CD4-positive, alpha-beta T cell (primary cell): Measurements from ENCODE around the gene SFT2D3. TPM values are rescaled to one million over a fixed set of nuclear protein-coding genes. Genes with fewer than 3 reads are reported as not detected.
A peak's percentile ranks its signal among the peaks of the same experiment; 100 is the strongest.

Source experiments
- ATAC-seq: fragments of 200-7000 bp; cut with Tn5 transposase; one replicate; pipeline ENCODE4 v1.10.0; 2022; ENCODE audit warnings: mild to moderate bottlenecking; ENCODE audit not compliant: poor library complexity
- CTCF ChIA-PET: fragments of 350-600 bp; sonication (Branson Sonifier 250); formaldehyde crosslinking; loops from one replicate; lab custom pipeline; 2021; ENCODE audit warnings: antibody characterized with exemption, inconsistent platforms; lab: Charles Lee
- POLR2A ChIA-PET: fragments of 350-600 bp; sonication (Branson Sonifier 250); formaldehyde crosslinking; loops from one replicate; lab custom pipeline; 2021; ENCODE audit warnings: antibody characterized with exemption, inconsistent platforms; lab: Charles Lee
- DNase-seq, 14 experiments: peaks; one replicate each; pipeline ENCODE4 v3.0.0-alpha.2; 2013 to 2020; ENCODE audit warnings: mixed read lengths in 2 of 14
- H3K27ac ChIP-seq, 2 donors: one replicate each; pipeline versions ENCODE4 v1.5.1 to v1.7.0; 2013; ENCODE audit warnings: low read length in 2 of 2, low read depth in 1 of 2, mild to moderate bottlenecking in 1 of 2
- H3K27me3 ChIP-seq, 2 experiments: 1 replicate in 1 of 2; 2 replicates in 1 of 2; pipeline versions ENCODE4 v1.6.1 to v1.7.0; 2013; ENCODE audit warnings: low read length in 2 of 2, control low read depth in 1 of 2, mild to moderate bottlenecking in 1 of 2, moderate library complexity in 1 of 2; ENCODE audit not compliant: insufficient read depth in 2 of 2, control insufficient read depth in 1 of 2
- H3K36me3 ChIP-seq: one replicate; pipeline ENCODE4 v1.6.1; 2013; ENCODE audit warnings: low read length, control low read depth; ENCODE audit not compliant: insufficient read depth
- H3K4me1 ChIP-seq: one replicate; pipeline ENCODE4 v1.6.1; 2013; ENCODE audit warnings: low read length, control low read depth; ENCODE audit not compliant: insufficient read depth
- H3K4me3 ChIP-seq: one replicate; pipeline ENCODE4 v1.5.1; 2013; ENCODE audit warnings: mild to moderate bottlenecking, low read length, moderate library complexity
- H3K9me3 ChIP-seq, 2 experiments: 1 replicate in 1 of 2; 2 replicates in 1 of 2; pipeline versions ENCODE4 v1.6.1 to v1.7.0; 2013; ENCODE audit warnings: low read length in 2 of 2, mild to moderate bottlenecking in 2 of 2, control low read depth in 1 of 2, moderate library complexity in 1 of 2; ENCODE audit not compliant: control insufficient read depth in 1 of 2, insufficient read depth in 1 of 2
- H3K27ac Mint-ChIP-seq: one replicate; pipeline ENCODE4 v1.8.0; 2020; ENCODE audit warnings: mixed read lengths
- H3K27me3 Mint-ChIP-seq: one replicate; pipeline ENCODE4 v1.8.0; 2021; ENCODE audit warnings: mixed read lengths
- H3K36me3 Mint-ChIP-seq: one replicate; pipeline ENCODE4 v1.8.0; 2021; ENCODE audit warnings: low read depth, mixed read lengths
- H3K4me1 Mint-ChIP-seq: one replicate; pipeline ENCODE4 v1.8.0; 2021; ENCODE audit warnings: low read depth, mixed read lengths
- H3K4me3 Mint-ChIP-seq: one replicate; pipeline ENCODE4 v1.8.0; 2020; ENCODE audit warnings: mild to moderate bottlenecking, mixed read lengths
- H3K9me3 Mint-ChIP-seq: one replicate; pipeline ENCODE4 v1.8.0; 2020; ENCODE audit warnings: mixed read lengths
- intact Hi-C, 2 experiments: fragments of 100-400 bp; cut with DNase I in 1 of 2; cut with micrococcal nuclease in 1 of 2; formaldehyde crosslinking; loops; one replicate each; pipeline versions ENCODE4 v1.15.1 to v1.9.0; 2023 to 2025; cut with DNase I, micrococcal nuclease
- total RNA-seq, 174 experiments: library from RNA in 2 of 174; stranded (reverse) in 2 of 174; gene quantifications; one replicate each; pipeline ENCODE4 v1.2.3 and lab custom pipeline; 2021 to 2026
- TF ChIP-seq, protein P1 (sequence below): fragments of 200-600 bp; IDR thresholded peaks from one replicate; pipeline ENCODE4 v1.8.0; 2022; ENCODE audit warnings: antibody characterized with exemption, mild to moderate bottlenecking

Gene SFT2D3
- total RNA-seq, 2 experiments from 2014 or later, result 8.5 to 8.9 TPM

DNA sequence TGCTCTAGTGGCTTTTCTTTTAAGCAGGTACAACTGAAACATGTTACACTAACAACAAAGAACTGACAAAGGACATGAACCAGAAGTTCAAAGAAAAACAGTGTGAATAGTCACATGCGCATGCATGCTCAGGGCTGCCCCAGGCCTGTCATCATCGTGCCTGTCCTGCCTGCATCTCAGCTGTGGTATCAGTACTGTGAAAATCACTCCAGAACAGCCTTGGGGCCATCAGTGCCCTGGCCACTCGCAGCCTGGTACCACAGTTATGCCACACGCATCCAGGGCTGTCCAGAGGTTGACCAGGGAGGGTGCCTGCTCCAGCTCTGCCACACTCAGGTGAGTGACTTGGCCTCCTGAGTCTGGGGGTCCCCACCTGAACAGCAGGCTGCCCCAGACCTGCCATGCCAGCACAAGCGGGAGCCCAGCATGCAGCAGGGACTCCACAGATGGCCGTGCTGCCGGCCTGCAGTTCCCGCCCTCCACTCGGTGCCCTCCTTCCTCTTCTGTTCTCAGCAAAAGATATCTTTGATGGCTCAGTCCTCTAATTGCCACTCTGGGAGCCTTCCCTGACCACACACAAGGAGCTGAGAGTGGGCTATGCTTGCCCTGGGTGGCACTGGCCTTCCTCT lies 38.2 kb upstream of the SFT2D3 start:
- POLR2A ChIA-PET, result no interaction called here
- TF ChIP-seq, protein P1, sequence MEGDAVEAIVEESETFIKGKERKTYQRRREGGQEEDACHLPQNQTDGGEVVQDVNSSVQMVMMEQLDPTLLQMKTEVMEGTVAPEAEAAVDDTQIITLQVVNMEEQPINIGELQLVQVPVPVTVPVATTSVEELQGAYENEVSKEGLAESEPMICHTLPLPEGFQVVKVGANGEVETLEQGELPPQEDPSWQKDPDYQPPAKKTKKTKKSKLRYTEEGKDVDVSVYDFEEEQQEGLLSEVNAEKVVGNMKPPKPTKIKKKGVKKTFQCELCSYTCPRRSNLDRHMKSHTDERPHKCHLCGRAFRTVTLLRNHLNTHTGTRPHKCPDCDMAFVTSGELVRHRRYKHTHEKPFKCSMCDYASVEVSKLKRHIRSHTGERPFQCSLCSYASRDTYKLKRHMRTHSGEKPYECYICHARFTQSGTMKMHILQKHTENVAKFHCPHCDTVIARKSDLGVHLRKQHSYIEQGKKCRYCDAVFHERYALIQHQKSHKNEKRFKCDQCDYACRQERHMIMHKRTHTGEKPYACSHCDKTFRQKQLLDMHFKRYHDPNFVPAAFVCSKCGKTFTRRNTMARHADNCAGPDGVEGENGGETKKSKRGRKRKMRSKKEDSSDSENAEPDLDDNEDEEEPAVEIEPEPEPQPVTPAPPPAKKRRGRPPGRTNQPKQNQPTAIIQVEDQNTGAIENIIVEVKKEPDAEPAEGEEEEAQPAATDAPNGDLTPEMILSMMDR, result no peak
- peak in 1 of 14 experiments; percentile 14 for DNase-seq

DNA sequence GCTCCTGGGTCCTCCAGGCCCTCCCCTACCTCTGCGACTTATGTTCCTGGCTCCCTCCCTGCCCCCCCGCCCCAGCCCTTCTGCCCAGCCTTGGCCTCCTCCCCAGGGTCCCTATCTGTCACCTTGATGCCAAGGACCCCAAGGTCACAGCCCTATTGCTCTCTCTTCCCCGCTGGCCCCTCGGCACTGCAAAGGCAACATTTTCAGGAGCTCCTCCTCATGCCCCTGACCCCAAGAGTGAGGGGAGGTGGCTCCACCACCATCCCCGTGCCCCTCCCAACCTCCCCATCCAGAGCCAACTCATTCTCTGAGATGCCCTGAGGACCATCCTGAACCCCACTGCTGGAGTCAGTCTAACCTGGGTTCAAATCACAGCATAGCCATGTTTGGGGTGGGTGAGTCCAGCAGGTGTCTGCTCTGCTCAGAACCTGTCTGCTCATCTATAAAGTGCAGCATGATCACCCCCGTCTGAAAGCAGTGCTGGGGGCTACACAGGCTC lies 37.7 kb upstream of the SFT2D3 start:
- no peak overlapping the region for H3K27ac ChIP-seq
- ChIA-PET POLR2A (no interaction called here), CTCF (no interaction called here)
- no peaks in the 10 kb centered on the region for H3K36me3 ChIP-seq
- H3K4me3 ChIP-seq, result no peak overlapping the region
- Mint-ChIP-seq H3K4me1 (no peaks in the 10 kb centered on the region), H3K36me3 (no peaks in the 10 kb centered on the region), H3K4me3 (no peak overlapping the region), H3K9me3 (no peaks in the 10 kb centered on the region), H3K27me3 (peaks cover 71% of the 10 kb centered on the region), H3K27ac (no peak overlapping the region)
- intact Hi-C loops, result no loop called here
- H3K27me3 ChIP-seq, result peaks cover 30 to 38% of the 10 kb centered on the region in 2 experiments
- ATAC-seq (no peak), DNase-seq (no peak)
- H3K9me3 ChIP-seq, result peaks cover 0 to 8% of the 10 kb centered on the region in 2 experiments
- peaks cover 2% of the 10 kb centered on the region for H3K4me1 ChIP-seq
- TF ChIP-seq, protein P1, result no peak

More for the DNA sequence above, 38.2 kb upstream of the SFT2D3 start:
- intact Hi-C loops, result no loop called here
- CTCF ChIA-PET, result no interaction called here
- H3K4me1 Mint-ChIP-seq, result no peaks in the 10 kb centered on the region
- ATAC-seq, result no peak
- H3K27me3 Mint-ChIP-seq, result peaks cover 71% of the 10 kb centered on the region
- H3K36me3 Mint-ChIP-seq, result no peaks in the 10 kb centered on the region
- Histone ChIP-seq H3K27ac (no peak overlapping the region), H3K4me1 (peaks cover 2% of the 10 kb centered on the region), H3K27me3 (peaks cover 29 to 38% of the 10 kb centered on the region in 2 experiments), H3K36me3 (no peaks in the 10 kb centered on the region), H3K9me3 (peaks cover 0 to 8% of the 10 kb centered on the region in 2 experiments), H3K4me3 (no peak overlapping the region)
- H3K4me3 Mint-ChIP-seq, result no peak overlapping the region
- no peaks in the 10 kb centered on the region for H3K9me3 Mint-ChIP-seq
- H3K27ac Mint-ChIP-seq, result no peak overlapping the region

DNA sequence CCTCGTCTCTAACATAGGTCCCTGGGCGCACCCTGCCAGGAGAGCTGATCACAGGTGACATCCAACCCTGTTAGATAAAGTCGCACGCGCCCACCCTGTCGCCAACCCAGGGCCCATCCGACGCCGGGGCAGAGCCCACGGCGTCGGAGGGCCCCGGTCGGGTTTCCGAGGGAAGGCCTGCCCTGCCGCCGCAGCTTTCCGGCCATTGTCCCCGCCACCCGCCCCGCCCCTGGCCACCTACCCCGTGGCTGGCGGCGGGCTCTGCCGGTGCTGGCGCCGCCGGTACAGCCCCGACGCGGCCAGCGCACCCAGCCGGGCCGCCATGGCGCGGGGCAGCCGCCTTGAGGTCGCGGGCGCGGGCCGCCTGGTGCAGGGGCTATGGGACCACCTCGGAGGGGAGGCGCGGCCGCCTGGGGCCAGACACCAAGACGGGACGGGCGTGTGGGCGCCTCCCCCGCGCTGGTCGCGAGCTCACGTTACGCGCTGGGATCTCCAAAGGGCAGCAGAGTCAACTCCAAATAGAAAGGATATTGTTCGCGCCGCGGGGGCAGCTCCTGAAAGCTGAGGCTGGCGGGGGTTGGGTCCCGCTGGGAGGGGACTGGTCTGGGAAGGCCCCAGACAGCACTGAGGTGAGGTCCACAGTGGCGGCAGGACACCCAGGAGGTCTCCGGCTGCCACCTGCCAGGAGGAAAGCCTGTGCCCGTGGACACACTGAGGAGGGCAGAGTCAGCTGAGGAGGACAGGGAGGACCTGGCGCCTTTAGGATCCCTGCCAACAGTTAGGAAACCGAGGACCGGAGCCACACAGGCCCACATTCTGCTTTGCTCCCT lies 37.0 kb upstream of the SFT2D3 start:
- CTCF ChIA-PET, result no interaction called here
- ATAC-seq, result no peak
- POLR2A ChIA-PET, result no interaction called here

More for the DNA sequence above, 37.0 kb upstream of the SFT2D3 start:
- Histone ChIP-seq H3K27ac (no peak overlapping the region), H3K4me1 (peaks cover 2% of the 10 kb centered on the region), H3K4me3 (no peak overlapping the region), H3K27me3 (peaks cover 33 to 41% of the 10 kb centered on the region in 2 experiments), H3K36me3 (no peaks in the 10 kb centered on the region), H3K9me3 (peaks cover 0 to 4% of the 10 kb centered on the region in 2 experiments)
- TF ChIP-seq, protein P1, result no peak
- intact Hi-C loops, result no loop called here
- Mint-ChIP-seq H3K27me3 (peaks cover 77% of the 10 kb centered on the region), H3K27ac (no peak overlapping the region), H3K36me3 (no peaks in the 10 kb centered on the region), H3K9me3 (no peaks in the 10 kb centered on the region), H3K4me3 (no peak overlapping the region), H3K4me1 (no peaks in the 10 kb centered on the region)
- DNase-seq, result peak in 1 of 14 experiments; percentile 25
